ENCODE measurements around the gene SUPT4H1.

Gene SUPT4H1

DNA sequence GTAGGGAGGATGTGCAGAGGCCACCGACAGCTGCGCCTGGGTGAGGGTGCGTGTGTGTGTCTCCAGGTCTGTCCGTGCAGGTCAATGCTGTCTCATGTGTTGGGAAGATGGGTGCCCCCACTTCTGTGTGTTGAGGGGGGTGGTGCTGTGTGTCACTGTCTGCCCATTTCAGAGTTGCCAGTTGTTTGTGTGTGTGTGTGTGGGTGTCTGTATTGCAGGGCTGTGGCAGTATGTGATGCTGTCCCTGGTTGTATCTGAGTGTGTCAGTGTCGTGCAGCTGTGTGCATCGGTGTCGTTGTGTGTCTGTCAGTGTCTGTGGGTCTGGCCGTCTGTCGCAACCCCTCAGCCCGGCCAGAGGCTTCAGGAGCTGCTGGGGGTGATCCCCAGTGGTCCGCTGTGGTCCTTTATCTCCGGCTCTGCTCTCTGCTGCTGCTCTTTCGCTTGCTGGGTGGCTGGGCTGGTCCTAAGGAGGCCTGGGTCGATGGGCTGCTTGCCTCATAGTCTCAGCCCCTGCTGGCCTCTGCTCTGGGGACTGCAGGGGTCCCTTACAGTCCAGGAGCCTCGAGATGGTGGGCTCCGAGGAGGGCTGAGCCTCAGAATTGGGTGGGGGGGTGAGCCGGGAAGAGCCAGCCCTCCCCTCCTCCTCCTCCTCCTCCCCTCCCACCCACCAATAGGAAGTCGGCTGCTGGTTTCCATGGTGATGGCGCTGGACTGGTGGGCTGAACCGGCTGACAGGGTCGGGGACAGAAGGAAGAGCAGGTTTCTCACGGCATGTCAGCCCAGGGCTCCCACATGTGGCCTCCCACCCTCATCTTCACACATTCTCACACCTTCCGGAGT lies 23.6 kb downstream of the SUPT4H1 start, which contains the start of gene TSPOAP1:
TSPOAP1 (minus strand) TSS at position 601 of the 840 bp plus-strand sequence. CDS start 875 bp downstream, outside the sequence.
- DNase-seq: no peak

DNA sequence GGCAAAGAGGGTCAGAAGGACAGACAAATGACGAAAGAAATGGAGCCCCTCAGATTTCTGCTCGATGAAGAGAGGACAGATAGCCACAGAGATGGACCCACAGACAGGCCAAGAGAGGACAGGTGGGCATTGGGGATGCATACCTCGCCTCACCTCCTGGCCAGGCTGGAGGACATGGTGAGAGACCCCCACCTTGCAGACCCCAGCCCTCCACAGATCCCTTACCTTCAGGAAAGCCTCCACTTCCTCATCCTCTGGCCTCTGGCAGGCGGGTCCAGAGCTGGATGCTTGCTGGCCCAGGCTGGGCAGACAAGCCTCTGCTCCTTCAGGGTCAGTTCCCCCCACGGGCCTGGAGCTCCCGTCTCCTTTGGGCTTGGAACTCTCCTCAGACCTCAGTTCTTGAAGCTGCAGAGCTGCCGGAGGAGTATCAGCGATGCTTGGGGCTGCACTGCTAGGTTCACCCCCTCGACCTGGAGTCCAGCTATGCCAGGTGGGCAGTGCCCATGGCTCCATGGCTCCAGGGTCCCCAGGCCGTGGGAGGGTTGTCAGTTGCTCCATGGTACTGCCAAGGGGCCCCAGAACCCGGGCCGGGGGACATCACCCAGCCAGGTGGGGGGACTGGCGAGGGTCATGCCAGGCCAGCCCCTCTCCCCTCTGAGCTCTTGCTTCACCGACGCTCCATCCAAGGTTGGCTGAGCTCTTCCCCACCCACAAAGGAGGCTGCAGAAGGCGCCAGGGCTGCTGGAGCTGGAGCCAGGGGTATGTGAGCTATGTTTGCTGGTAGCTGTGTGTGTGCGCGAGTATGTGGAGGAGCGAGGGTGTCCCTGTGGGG lies 24.4 kb downstream of the SUPT4H1 start:
- DNase-seq: no peak

- DNase-seq: no peak
Observed at GRCh38 chr17:58326609-58327362, 25.2 kb downstream of the SUPT4H1 start.

DNA sequence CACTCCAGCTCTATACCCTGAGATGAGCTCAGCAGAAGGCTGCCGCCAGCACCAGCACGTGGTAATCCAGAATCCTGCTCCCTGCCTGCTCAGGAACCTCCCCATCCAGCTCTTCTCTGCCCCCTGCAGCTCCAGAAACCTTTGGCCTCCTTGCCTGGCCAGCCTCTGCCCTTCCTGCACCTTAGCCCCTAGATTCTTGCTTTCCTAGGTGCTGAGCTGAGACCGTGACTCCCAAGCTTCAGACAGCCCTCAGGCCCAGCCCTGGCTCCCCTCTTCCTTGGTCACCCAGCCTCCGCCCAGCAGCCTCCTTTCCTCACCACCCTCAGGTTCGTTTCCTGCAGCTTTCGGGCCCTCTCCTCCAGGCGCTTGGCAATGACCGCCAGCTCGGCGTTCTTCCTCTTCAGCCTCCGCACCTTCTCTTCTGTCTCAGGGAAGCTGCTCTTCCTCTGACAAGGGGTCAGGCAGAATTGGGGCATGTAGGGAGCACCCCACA lies 26.0 kb downstream of the SUPT4H1 start:
- no peak for DNase-seq

DNA sequence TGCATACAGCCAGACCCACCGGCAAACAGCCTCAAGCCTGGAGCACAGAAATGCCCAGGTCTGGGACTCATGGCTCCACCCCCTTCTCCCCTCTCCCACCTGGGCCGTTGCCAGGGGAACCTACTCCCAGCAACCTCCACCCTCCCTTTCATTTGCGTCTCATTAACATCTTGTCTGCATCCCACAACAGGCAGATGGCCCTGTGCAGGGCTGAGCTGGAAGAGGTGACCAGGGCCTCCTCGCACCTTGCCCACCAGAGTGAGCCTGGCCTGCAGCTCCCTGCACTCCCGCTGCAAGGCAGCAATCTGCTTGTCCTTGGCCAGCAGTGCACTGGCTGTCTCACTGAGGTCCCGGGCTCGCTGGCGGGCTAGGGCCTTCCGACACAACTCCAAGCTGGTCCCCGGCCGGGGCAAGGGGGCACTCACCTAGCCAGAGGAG lies 26.7 kb downstream of the SUPT4H1 start:
- DNase-seq: no peak

DNA sequence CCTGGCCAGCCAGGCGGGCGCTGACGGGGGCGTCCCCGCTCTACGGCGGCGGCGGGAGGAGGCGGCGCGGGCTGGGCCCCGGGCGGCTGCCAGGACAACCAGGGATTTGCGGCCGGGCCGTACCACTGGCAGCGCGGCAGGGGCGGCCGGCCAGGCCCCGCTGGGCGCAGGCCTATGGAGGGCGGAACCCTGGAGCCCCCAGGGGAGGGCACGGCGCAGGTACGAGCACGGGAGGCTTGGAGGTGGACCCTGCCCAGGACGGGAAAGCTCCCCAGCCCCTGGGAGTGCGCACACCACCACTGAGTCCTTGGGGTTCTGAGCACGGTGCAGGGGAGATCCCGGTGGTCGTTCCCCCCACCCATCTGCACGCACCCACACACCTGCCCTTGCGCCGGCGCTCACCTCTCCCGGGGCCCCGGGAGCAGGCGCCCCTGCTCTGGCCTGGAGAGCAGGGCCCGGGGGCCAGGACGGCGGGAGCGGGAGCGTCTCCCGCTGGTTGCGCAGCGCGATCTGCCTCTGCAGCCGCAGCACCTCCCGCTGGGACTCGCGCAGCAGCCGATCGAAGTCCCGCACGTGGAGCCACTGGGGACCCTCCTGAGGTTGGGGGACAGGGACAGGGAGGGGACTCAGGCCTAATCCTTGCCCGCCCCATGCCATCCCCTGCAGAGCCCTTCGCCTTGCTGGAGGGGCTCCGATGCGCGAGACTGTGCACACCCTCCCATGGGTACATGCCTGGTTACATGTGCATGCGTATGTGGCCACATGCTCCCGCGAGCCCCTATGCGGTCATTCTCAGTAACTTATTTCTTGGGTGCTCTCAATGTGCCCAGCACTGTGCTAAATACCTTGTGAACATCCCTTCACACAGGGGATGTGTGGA lies 27.4 kb downstream of the SUPT4H1 start:
- DNase-seq: no peak

DNA sequence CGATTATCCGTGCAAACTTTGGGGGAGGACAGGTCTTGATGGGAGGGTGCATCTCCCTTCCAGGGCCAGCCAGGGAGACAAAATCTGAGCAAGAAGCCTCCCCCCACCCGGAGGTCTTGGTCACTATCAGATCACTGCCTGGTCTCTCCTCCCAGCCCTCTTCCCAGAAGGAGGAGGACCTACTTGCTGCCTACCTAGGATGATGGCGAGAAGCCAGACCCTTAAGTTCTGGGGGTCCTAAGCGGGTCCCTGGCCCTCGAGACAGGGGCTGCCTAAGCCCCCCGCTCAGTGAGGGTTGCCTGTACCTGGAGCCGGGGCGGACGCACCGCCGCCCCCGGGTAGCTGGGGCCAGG lies 28.0 kb downstream of the SUPT4H1 start:
- DNase-seq: no peak

- DNase-seq: no peak
Observed at GRCh38 chr17:58323366-58324055, 28.5 kb downstream of the SUPT4H1 start.

DNA sequence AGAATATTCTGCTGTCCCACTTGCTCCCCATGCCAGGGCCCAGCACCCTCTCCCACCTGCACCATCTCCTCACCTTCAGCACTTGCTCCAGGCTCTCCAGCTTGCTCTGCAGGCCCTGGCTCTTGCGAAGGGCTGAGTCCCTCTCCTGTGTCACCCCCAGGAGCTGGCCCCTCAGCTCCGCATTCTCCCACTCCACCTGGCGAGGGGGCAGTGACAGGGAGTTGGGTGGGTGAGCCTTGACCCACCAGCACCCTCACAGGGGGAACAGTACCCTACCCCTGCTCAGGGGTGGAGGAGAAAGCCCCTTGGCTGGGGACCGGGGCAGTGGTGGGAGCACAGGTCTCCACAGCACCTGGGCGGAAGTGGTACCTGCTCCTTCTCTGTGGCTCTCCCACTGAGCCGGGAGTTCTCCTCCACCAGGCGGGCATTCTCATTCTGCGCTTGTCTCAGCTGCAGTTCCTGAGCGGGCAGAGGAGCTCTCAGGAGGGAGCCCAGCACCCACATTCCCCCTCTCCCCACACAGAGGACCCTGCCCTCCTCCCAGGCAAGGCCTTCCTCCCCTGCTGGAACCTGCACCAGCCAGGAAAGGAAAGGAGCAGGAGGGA lies 29.3 kb downstream of the SUPT4H1 start:
- DNase-seq: no peak

- no peak for DNase-seq
Observed at GRCh38 chr17:58321571-58322525, 30.2 kb downstream of the SUPT4H1 start.

GRCh38 chr17:58320570-58321323 lies 31.3 kb downstream of the SUPT4H1 start:
- DNase-seq: no peak

GRCh38 chr17:58320163-58320558 lies 31.8 kb downstream of the SUPT4H1 start:
- DNase-seq: no peak

GRCh38 chr17:58319173-58320162 lies 32.5 kb downstream of the SUPT4H1 start:
- no peak for DNase-seq

DNA sequence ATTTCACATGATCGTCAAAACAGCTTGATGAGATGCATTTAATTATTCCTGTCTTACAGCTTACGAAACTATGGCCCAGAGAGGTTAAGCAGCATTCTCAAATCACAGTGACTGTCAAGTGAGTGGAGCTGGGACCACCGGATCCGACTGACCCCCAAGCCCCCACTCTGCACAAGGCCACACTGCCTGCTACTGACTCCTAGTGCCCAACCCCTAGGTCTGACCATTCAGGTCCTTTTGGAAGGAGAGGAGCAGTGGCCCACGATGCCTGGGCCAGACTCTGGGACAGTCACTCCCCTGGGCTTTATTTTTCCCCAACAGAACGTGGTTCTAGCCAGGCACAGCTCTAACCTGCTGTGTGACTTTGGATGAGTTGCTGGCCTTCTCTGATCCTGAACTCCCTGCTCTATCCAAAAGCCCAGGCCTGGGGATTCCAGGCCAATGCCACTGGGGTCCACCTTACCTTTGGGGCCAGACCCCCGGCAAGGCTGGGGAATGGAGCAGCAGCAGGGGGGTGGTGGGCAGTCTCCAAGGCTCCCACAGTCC lies 33.3 kb downstream of the SUPT4H1 start:
- DNase-seq: no peak

- DNase-seq: no peak
Observed at GRCh38 chr17:58318065-58318481, 33.9 kb downstream of the SUPT4H1 start.

- no peak for DNase-seq
Observed at GRCh38 chr17:58317421-58318064, 34.5 kb downstream of the SUPT4H1 start.
